Activated effector memory CD4-positive, alpha-beta T cell treated with anti-CD3 and anti-CD28 coated beads, Interleukin-2, amount 50 U/mL, for 16 hours (primary cell): Measurements from ENCODE around the gene B3GAT1.

Experiments
- DNase-seq: peaks from one replicate; pipeline ENCODE4 v3.0.0-alpha.2; 2020

B3GAT1 gene

GRCh38 chr11:134371436-134372185, 40.4 kb downstream of the B3GAT1 start:
- DNase-seq: no peak

- DNase-seq: no peak
These were observed 41.3 kb downstream of the B3GAT1 start for GRCh38 chr11:134370526-134371435.

GRCh38 chr11:134369656-134370525, 42.2 kb downstream of the B3GAT1 start:
- no peak for DNase-seq

GRCh38 chr11:134367781-134368180, 44.3 kb downstream of the B3GAT1 start:
- DNase-seq: no peak

- DNase-seq: no peak
These were observed 45.8 kb downstream of the B3GAT1 start for GRCh38 chr11:134366254-134366653.

- no peak for DNase-seq
These were observed 46.8 kb downstream of the B3GAT1 start for GRCh38 chr11:134365011-134365925.

- no peak for DNase-seq
These were observed 47.8 kb downstream of the B3GAT1 start for GRCh38 chr11:134364261-134364660.

GRCh38 chr11:134363592-134363991, 48.5 kb downstream of the B3GAT1 start:
- no peak for DNase-seq

GRCh38 chr11:134363161-134363560, 48.9 kb downstream of the B3GAT1 start:
- DNase-seq: no peak

- no peak for DNase-seq
These were observed 49.7 kb downstream of the B3GAT1 start for GRCh38 chr11:134362192-134362901.

GRCh38 chr11:134361661-134362060, 50.4 kb downstream of the B3GAT1 start:
- DNase-seq: no peak

GRCh38 chr11:134360050-134360835, 51.8 kb downstream of the B3GAT1 start:
- peak; percentile 89 for DNase-seq

- no peak for DNase-seq
These were observed 52.4 kb downstream of the B3GAT1 start for GRCh38 chr11:134359646-134360045.

GRCh38 chr11:134358856-134359490, 53.1 kb downstream of the B3GAT1 start:
- no peak for DNase-seq

- DNase-seq: peak; percentile 16
These were observed 53.7 kb downstream of the B3GAT1 start for GRCh38 chr11:134358165-134358855.

GRCh38 chr11:134357545-134357839, 54.5 kb downstream of the B3GAT1 start:
- peak; percentile 25 for DNase-seq

GRCh38 chr11:134356656-134357544, 55.1 kb downstream of the B3GAT1 start:
- peak; percentile 36 for DNase-seq

- DNase-seq: no peak
These were observed 56.4 kb downstream of the B3GAT1 start for GRCh38 chr11:134355656-134356055.
